HEK293 (cell line): Measurements from ENCODE around the gene TCERG1L.

Experiments
- OVOL3 ChIP-seq: fragments of 450-650 bp; formaldehyde crosslinking; IDR thresholded peaks from 2 replicates; pipeline ENCODE4 v1.5.1; 2016; ENCODE audit warnings: missing biosample characterization, missing genetic modification characterization
- SETDB1 ChIP-seq: IDR thresholded peaks from one replicate; pipeline ENCODE4 v1.6.1; 2017; ENCODE audit warnings: mild to moderate bottlenecking, low read length, moderate library complexity, mixed read lengths; ENCODE audit not compliant: insufficient read length
- SP2 ChIP-seq: fragments of 450-650 bp; formaldehyde crosslinking; IDR thresholded peaks from 2 replicates; pipeline ENCODE4 v1.5.1; 2016; ENCODE audit warnings: missing biosample characterization, missing genetic modification characterization
- ZBTB48 ChIP-seq: fragments of 450-650 bp; formaldehyde crosslinking; IDR thresholded peaks from 2 replicates; pipeline ENCODE4 v1.5.1; 2016; ENCODE audit warnings: missing biosample characterization, missing genetic modification characterization
- ZNF292 ChIP-seq: fragments of 450-650 bp; formaldehyde crosslinking; IDR thresholded peaks from 2 replicates; pipeline ENCODE4 v1.5.1; 2016; ENCODE audit warnings: low read depth, missing biosample characterization, missing genetic modification characterization, borderline replicate concordance
- ZNF341 ChIP-seq: fragments of 450-650 bp; formaldehyde crosslinking; IDR thresholded peaks from 2 replicates; pipeline ENCODE4; 2016; ENCODE audit warnings: low read depth, missing biosample characterization, missing genetic modification characterization
- ZNF549 ChIP-seq: fragments of 450-650 bp; IDR thresholded peaks from 2 replicates; pipeline ENCODE4 v1.5.1; 2018; ENCODE audit warnings: missing biosample characterization, missing genetic modification characterization, mild to moderate bottlenecking, inconsistent platforms, moderate library complexity
- TF ChIP-seq, protein P1 (sequence below): fragments of 450-650 bp; formaldehyde crosslinking; IDR thresholded peaks from 2 replicates; pipeline ENCODE4 v1.5.1; 2016; ENCODE audit warnings: missing biosample characterization, missing genetic modification characterization
- TF ChIP-seq, protein P2 (sequence below): fragments of 450-650 bp; formaldehyde crosslinking; IDR thresholded peaks from 2 replicates; pipeline ENCODE4 v1.5.1; 2016; ENCODE audit warnings: missing biosample characterization, missing genetic modification characterization
- TF ChIP-seq, protein P3 (sequence below): fragments of 450-650 bp; formaldehyde crosslinking; IDR thresholded peaks from 2 replicates; pipeline ENCODE4 v1.5.1; 2016; ENCODE audit warnings: missing biosample characterization, missing genetic modification characterization
- TF ChIP-seq, protein P4 (sequence below): fragments of 450-650 bp; formaldehyde crosslinking; IDR thresholded peaks from 2 replicates; pipeline ENCODE4 v1.5.1; 2016; ENCODE audit warnings: missing biosample characterization, missing genetic modification characterization

DNA sequence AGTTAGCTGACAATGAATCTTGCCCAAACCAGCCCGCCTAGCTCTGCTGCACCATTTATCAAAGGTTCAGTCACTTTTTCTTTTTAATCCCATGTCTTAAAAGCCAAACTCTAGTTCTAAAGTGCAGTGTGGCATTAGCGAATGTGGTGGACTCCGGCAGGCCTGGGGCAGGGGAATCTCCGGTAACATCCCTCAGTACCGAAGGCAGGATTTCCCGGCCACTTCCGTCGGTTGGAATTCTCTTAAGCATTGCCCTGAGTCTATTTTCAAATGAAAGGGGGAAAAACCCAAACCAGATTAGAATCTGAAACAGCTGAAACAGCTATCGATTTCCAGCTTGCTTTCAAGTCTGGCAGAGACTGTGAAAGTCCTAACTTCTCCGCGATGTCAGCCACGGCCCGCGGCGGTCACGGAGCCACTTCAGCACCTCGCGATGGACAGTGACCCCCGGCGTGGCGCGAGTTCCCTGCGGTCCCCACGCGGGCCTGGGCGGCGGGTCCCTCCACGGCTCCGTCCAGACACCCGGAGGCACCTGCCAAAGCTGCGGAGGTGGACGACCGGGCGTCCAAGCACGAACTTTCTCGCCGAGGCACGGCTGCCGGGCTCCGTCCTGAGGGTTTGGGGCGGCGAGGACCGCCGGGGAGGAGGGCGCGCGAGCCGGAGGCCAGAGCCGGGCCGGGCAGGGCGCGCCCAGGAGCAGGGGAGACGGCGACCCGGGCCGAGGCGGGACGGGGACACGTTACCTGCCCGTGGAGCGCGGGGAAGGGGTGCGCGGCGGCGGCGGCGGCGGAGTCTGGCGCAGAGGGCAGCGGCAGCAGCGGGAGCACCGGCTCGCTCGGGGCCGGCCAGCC is 745 bp downstream of the TCERG1L start:
- TF ChIP-seq, protein P1, sequence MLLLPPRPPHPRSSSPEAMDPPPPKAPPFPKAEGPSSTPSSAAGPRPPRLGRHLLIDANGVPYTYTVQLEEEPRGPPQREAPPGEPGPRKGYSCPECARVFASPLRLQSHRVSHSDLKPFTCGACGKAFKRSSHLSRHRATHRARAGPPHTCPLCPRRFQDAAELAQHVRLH (tag by site-specific recombination) = no peak
- TF ChIP-seq ZNF292 (tag by site-specific recombination) (no peak), ZNF549 (tag by site-specific recombination) (no peak), ZBTB48 (tag by site-specific recombination) (no peak), SETDB1 (no peak), OVOL3 (tag by site-specific recombination) (no peak), SP2 (tag by site-specific recombination) (no peak), ZNF341 (tag by site-specific recombination) (no peak)
- TF ChIP-seq, protein P2, sequence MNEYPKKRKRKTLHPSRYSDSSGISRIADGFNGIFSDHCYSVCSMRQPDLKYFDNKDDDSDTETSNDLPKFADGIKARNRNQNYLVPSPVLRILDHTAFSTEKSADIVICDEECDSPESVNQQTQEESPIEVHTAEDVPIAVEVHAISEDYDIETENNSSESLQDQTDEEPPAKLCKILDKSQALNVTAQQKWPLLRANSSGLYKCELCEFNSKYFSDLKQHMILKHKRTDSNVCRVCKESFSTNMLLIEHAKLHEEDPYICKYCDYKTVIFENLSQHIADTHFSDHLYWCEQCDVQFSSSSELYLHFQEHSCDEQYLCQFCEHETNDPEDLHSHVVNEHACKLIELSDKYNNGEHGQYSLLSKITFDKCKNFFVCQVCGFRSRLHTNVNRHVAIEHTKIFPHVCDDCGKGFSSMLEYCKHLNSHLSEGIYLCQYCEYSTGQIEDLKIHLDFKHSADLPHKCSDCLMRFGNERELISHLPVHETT (tag by site-specific recombination) = no peak
- TF ChIP-seq, protein P3, sequence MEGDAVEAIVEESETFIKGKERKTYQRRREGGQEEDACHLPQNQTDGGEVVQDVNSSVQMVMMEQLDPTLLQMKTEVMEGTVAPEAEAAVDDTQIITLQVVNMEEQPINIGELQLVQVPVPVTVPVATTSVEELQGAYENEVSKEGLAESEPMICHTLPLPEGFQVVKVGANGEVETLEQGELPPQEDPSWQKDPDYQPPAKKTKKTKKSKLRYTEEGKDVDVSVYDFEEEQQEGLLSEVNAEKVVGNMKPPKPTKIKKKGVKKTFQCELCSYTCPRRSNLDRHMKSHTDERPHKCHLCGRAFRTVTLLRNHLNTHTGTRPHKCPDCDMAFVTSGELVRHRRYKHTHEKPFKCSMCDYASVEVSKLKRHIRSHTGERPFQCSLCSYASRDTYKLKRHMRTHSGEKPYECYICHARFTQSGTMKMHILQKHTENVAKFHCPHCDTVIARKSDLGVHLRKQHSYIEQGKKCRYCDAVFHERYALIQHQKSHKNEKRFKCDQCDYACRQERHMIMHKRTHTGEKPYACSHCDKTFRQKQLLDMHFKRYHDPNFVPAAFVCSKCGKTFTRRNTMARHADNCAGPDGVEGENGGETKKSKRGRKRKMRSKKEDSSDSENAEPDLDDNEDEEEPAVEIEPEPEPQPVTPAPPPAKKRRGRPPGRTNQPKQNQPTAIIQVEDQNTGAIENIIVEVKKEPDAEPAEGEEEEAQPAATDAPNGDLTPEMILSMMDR (tag by site-specific recombination) = no peak
- TF ChIP-seq, protein P4, sequence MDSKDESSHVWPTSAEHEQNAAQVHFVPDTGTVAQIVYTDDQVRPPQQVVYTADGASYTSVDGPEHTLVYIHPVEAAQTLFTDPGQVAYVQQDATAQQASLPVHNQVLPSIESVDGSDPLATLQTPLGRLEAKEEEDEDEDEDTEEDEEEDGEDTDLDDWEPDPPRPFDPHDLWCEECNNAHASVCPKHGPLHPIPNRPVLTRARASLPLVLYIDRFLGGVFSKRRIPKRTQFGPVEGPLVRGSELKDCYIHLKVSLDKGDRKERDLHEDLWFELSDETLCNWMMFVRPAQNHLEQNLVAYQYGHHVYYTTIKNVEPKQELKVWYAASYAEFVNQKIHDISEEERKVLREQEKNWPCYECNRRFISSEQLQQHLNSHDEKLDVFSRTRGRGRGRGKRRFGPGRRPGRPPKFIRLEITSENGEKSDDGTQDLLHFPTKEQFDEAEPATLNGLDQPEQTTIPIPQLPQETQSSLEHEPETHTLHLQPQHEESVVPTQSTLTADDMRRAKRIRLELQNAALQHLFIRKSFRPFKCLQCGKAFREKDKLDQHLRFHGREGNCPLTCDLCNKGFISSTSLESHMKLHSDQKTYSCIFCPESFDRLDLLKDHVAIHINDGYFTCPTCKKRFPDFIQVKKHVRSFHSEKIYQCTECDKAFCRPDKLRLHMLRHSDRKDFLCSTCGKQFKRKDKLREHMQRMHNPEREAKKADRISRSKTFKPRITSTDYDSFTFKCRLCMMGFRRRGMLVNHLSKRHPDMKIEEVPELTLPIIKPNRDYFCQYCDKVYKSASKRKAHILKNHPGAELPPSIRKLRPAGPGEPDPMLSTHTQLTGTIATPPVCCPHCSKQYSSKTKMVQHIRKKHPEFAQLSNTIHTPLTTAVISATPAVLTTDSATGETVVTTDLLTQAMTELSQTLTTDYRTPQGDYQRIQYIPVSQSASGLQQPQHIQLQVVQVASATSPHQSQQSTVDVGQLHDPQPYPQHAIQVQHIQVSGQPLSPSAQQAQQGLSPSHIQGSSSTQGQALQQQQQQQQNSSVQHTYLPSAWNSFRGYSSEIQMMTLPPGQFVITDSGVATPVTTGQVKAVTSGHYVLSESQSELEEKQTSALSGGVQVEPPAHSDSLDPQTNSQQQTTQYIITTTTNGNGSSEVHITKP = no peak
